Liver (tissue), 9 donors: ENCODE data around the gene KRT37. TPM values are rescaled to one million over a fixed set of nuclear protein-coding genes. Genes with fewer than 3 reads are reported as not detected.

Experiments
- DNase-seq: peaks from one replicate; pipeline ENCODE4 v3.0.0-alpha.2; 2017; ENCODE audit warnings: low spot score
- H3K27ac ChIP-seq, 2 donors: one replicate each; pipeline ENCODE4 v1.7.0; 2013; ENCODE audit warnings: inconsistent platforms in 2 of 2, low read length in 2 of 2, control low read depth in 1 of 2, low read depth in 1 of 2, mild to moderate bottlenecking in 1 of 2
- H3K27me3 ChIP-seq, 4 donors: one replicate each; pipeline versions ENCODE4 v1.6.1 to v1.7.0; 2013; ENCODE audit warnings: low read length in 3 of 4, inconsistent platforms in 1 of 4, mild to moderate bottlenecking in 1 of 4, moderate library complexity in 1 of 4; ENCODE audit not compliant: control insufficient read depth in 4 of 4, insufficient read depth in 4 of 4
- H3K36me3 ChIP-seq, 4 donors: one replicate each; pipeline versions ENCODE4 v1.6.1 to v1.7.0; 2013; ENCODE audit warnings: low read length in 3 of 4, mild to moderate bottlenecking in 3 of 4, low read depth in 1 of 4, moderate library complexity in 1 of 4; ENCODE audit not compliant: control insufficient read depth in 4 of 4, insufficient read depth in 3 of 4
- H3K4me1 ChIP-seq, 4 donors: one replicate each; pipeline versions ENCODE4 v1.6.1 to v1.7.0; 2013; ENCODE audit warnings: low read length in 3 of 4, mild to moderate bottlenecking in 3 of 4, moderate library complexity in 1 of 4; ENCODE audit not compliant: control insufficient read depth in 4 of 4, insufficient read depth in 4 of 4
- H3K4me3 ChIP-seq, 3 donors: one replicate each; pipeline versions ENCODE4 v1.6.1 to v1.7.0; 2013; ENCODE audit warnings: low read length in 3 of 3, control low read depth in 1 of 3, low read depth in 1 of 3, mild to moderate bottlenecking in 1 of 3
- H3K9ac ChIP-seq, 2 donors: one replicate each; pipeline ENCODE4 v1.7.0; 2013; ENCODE audit warnings: low read length in 2 of 2, mild to moderate bottlenecking in 2 of 2, moderate library complexity in 2 of 2, control low read depth in 1 of 2, low read depth in 1 of 2
- H3K9me3 ChIP-seq, 4 donors: one replicate each; pipeline versions ENCODE4 v1.6.1 to v1.7.0; 2013; ENCODE audit warnings: low read length in 3 of 4; ENCODE audit not compliant: control insufficient read depth in 4 of 4
- ATF3 ChIP-seq: IDR thresholded peaks from 2 replicates; pipeline ENCODE4 v1.6.1; 2016; ENCODE audit warnings: antibody characterized with exemption
- EGR1 ChIP-seq, 2 donors: IDR thresholded peaks; 2 replicates each; pipeline ENCODE4 v1.6.1; 2016 to 2018; ENCODE audit warnings: antibody characterized with exemption in 2 of 2, low read depth in 2 of 2
- FOXA1 ChIP-seq: IDR thresholded peaks from 2 replicates; pipeline ENCODE4 v1.6.1; 2016; ENCODE audit warnings: antibody characterized with exemption
- FOXA2 ChIP-seq: IDR thresholded peaks from 2 replicates; pipeline ENCODE4 v1.6.1; 2016; ENCODE audit warnings: antibody characterized with exemption
- HNF4A ChIP-seq, 2 donors: conservative IDR thresholded peaks; 2 replicates each; pipeline ENCODE4 v1.6.1; 2016; ENCODE audit warnings: antibody characterized with exemption in 2 of 2, mild to moderate bottlenecking in 2 of 2
- JUND ChIP-seq, 2 donors: IDR thresholded peaks; 2 replicates each; pipeline ENCODE4 v1.6.1; 2016; ENCODE audit warnings: antibody characterized with exemption in 2 of 2
- MAX ChIP-seq: IDR thresholded peaks from 2 replicates; pipeline ENCODE4 v1.6.1; 2016; ENCODE audit warnings: antibody characterized with exemption
- NR2F2 ChIP-seq: IDR thresholded peaks from 2 replicates; pipeline ENCODE4 v1.6.1; 2016; ENCODE audit warnings: antibody characterized with exemption
- RAD21 ChIP-seq, 2 donors: IDR thresholded peaks; 2 replicates each; pipeline ENCODE4 v1.6.1; 2016; ENCODE audit warnings: antibody characterized with exemption in 2 of 2, mild to moderate bottlenecking in 2 of 2
- REST ChIP-seq: IDR thresholded peaks from 2 replicates; pipeline ENCODE4 v1.6.1; 2016; ENCODE audit warnings: antibody characterized with exemption, mild to moderate bottlenecking
- RXRA ChIP-seq, 2 donors: IDR thresholded peaks; 2 replicates each; pipeline ENCODE4 v1.6.1; 2017 to 2018; ENCODE audit warnings: antibody characterized with exemption in 2 of 2, mild to moderate bottlenecking in 1 of 2
- SP1 ChIP-seq: IDR thresholded peaks from 2 replicates; pipeline ENCODE4 v1.6.1; 2018; ENCODE audit warnings: antibody characterized with exemption, mild to moderate bottlenecking
- TAF1 ChIP-seq: conservative IDR thresholded peaks from 2 replicates; pipeline ENCODE4 v1.6.1; 2016; ENCODE audit warnings: antibody characterized with exemption, mild to moderate bottlenecking
- YY1 ChIP-seq: IDR thresholded peaks from 2 replicates; pipeline ENCODE4 v1.6.1; 2016; ENCODE audit warnings: antibody characterized with exemption, mild to moderate bottlenecking
- ZBTB33 ChIP-seq: IDR thresholded peaks from 2 replicates; pipeline ENCODE4 v1.6.1; 2016; ENCODE audit warnings: antibody characterized with exemption
- WGBS: extraction: QIAGEN DNeasy Blood & Tissue Kit; methylation state at CpG from one replicate; pipeline ENCODE4 v1.1.7; 2013; 5-methylcytosine and 5-hydroxymethylcytosine counted together
- polyA plus RNA-seq, 2 donors: library from polyadenylated mRNA; stranded (reverse) in 1 of 2; unstranded in 1 of 2; fragments of 200-250 nt in 1 of 2; fragments of >200 nt in 1 of 2; fragmentation: Nextera tagmentation in 1 of 2; extraction: Ambion mirVana in 1 of 2; gene quantifications; one replicate each; pipeline versions ENCODE4 v1.2.1 to v1.2.3, GENCODE V29; 2013 to 2015
- total RNA-seq, 2 donors: library from RNA; depleted of rRNA; stranded (reverse); fragments of >200 nt; gene quantifications; one replicate each; pipeline ENCODE4 v1.2.3, GENCODE V29; 2014
- donor health status: healthy.
- donor health status: healthy.
- donor health status: healthy.
- donor health status: healthy.
- donor health status: healthy.

KRT37 gene
- total RNA-seq: not detected
- not detected for polyA plus RNA-seq

- DNase-seq: no peak
- WGBS: 96% methylated on average over 13 of the region's 13 CpGs
- Histone ChIP-seq H3K4me1 (no peaks in the 10 kb centered on the region), H3K9ac (no peak within 1 kb of the TSS), H3K27ac (no peak within 1 kb of the TSS), H3K27me3 (no peaks in the 10 kb centered on the region), H3K9me3 (no peaks in the 10 kb centered on the region), H3K36me3 (no peaks in the 10 kb centered on the region), H3K4me3 (no peak within 1 kb of the TSS)
- no peak for TF ChIP-seq JUND (IDR thresholded peaks at IDR 0.05)
- no peak for TF ChIP-seq MAX
- TF ChIP-seq REST: no peak
- TF ChIP-seq ZBTB33: no peak
- TF ChIP-seq NR2F2: no peak
Observed at GRCh38 chr17:41424111-41424635, at the start of gene KRT37. Gene KRT37, minus strand, starts transcription at chr17:41424585. Its CDS starts 62 bp downstream, at chr17:41424523.

- Histone ChIP-seq H3K9ac (no peak overlapping the region), H3K36me3 (no peaks in the 10 kb centered on the region), H3K4me3 (no peak overlapping the region), H3K27ac (no peak overlapping the region), H3K4me1 (no peaks in the 10 kb centered on the region), H3K27me3 (no peaks in the 10 kb centered on the region), H3K9me3 (peaks cover 0 to 4% (median 0%) of the 10 kb centered on the region in 4 donors)
- TF ChIP-seq TAF1 (no peak), EGR1 (IDR thresholded peaks at IDR 0.05; ENCODE audit: low read depth in 2 of 2) (no peak), SP1 (no peak), REST (no peak), FOXA1 (no peak), ATF3 (no peak), HNF4A (conservative IDR thresholded peaks at IDR 0.05) (no peak), RXRA (IDR thresholded peaks at IDR 0.05) (no peak), JUND (IDR thresholded peaks at IDR 0.05) (no peak), RAD21 (IDR thresholded peaks at IDR 0.05) (no peak), YY1 (no peak), FOXA2 (no peak)
- DNase-seq: no peak
Observed at GRCh38 chr17:41468346-41468745, 44.0 kb upstream of the KRT37 start.
